ENCODE measurements around the gene HPCAL1.

- TF ChIP-seq CTCF (IDR thresholded peaks at IDR 0.05; ENCODE audit: insufficient read depth, low read depth, low read length) (no peak), EZH2 (IDR thresholded peaks at IDR 0.05; ENCODE audit: insufficient read depth, low read length) (no peak)
Observed at GRCh38 chr2:10330700-10331026, 28.0 kb downstream of the HPCAL1 start.
